HG03571 (cell line): ENCODE results near the gene UBE2D1.
A peak's percentile ranks its signal among the peaks of the same experiment; 100 is the strongest.

ENCODE experiments used
- ATAC-seq: cut with Tn5 transposase; IDR thresholded peaks from one replicate; pipeline ENCODE4 v1.9.1; 2021; ENCODE audit not compliant: unreplicated experiment

The UBE2D1 gene

GRCh38 chr10:58334817-58335305 is at the start of gene UBE2D1:
TSS of gene UBE2D1 (plus strand) at chr10:58335006. CDS start at chr10:58335202, 196 bp downstream.
- peak; percentile 98 for ATAC-seq

DNA sequence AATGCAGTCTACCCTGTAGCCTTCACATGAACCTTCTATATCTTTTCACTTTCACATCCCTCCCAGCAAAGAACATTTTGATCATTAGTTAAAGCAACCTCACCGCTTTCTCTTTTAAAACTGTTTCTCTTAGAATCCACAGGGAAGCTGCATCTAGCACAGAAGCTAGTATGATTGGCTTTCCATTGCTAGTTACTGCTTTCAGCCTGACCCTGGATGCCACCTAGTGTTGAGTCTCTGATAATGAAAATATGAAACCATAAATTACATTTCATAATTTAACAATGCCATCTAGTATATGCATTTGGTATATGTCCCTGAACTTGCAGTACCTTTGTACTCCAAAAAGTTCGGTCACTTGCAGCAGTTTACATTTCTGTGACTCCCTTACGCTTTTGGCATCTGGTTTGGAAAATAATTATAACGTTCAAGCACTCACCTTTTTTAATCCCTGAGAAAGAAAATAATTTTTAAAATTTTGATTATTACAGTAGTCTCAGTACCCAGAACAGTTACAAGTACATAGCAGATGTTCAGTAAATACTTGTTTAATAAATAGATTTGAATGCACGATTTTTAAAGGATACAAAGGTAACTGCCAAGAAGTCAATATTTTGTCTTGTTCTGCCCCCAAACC is 43.1 kb upstream of the UBE2D1 start:
- peak; percentile 91 for ATAC-seq

DNA sequence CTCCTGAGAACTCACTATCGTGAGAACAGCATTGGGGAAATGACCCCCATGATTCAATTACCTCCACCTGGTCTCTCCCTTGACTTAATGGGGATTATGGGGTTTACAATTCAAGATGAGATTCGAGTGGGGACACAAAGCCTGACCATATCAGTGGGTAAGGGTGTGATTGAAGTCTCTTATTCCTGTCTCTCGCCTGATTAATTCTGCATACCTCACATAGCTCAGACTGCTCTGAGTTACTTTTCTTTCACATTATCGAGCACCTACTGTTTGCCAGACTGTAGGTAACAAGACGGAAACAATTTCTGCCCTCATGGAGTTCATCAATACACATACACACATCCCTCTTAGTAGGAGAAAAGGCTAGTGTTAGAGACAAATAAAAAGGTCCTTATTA is 40.8 kb upstream of the UBE2D1 start:
- no peak for ATAC-seq

DNA sequence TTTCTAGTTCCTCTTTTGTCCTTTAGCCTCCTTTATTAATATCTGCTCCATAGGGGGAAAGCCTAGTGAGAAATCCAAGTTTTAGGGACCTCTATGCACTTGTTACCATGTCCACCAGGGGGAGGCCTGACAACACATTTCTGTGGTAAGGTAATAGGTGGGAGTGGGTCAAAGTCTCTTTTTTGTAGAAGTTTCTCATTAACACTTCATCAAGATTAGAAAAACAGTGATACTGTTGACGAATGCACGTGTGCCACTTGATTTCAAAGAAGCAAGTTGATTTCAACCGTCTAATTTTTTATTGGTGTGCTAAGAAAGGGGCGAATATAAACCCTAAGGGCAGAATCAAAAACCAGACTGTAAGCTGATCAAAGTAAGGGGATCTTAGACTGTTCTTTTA is 35.2 kb upstream of the UBE2D1 start:
- ATAC-seq, result no peak

DNA sequence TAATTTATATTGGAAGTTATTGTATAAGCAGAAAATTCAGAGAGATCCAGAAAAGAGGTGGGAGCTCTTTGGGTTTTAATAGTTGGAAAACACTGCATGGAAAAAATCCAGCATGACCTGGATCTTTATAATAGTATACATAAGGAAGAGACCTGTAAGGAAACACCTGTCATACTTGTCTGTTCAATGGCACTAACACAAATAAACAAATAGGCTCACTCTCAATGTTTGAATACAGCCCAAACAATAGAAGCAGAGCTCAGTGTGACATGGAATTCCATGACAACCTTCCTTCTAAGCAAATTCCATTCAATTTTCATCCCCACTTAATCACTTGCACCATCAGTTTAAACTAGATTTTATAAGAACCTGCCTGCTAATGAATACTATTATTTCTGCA is 34.1 kb upstream of the UBE2D1 start:
- no peak for ATAC-seq

- no peak for ATAC-seq
Measured at GRCh38 chr10:58302254-58302653, 32.6 kb upstream of the UBE2D1 start.

- no peak for ATAC-seq
Measured at GRCh38 chr10:58304099-58304633, 30.6 kb upstream of the UBE2D1 start.

DNA sequence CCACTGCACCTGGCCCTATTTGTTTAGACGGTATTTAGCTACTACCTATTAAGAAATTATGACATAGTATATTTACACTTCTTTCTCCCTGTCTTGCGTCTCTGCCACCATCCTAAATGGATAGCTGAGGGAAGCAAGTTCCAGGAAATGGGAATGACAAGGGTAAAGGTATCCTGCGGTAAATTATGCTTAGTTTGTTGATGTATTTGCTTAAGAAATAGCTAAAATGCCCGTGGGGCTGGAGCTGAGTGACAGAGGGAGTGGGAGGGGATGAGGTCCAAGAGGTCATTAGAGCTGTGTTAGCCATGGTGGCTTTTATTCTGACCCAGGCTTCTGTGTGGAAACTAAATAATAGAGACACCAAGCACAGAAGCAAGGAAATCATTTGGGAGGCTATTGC is 29.0 kb upstream of the UBE2D1 start:
- no peak for ATAC-seq

- ATAC-seq, result no peak
Measured at GRCh38 chr10:58307676-58308075, 27.1 kb upstream of the UBE2D1 start.

DNA sequence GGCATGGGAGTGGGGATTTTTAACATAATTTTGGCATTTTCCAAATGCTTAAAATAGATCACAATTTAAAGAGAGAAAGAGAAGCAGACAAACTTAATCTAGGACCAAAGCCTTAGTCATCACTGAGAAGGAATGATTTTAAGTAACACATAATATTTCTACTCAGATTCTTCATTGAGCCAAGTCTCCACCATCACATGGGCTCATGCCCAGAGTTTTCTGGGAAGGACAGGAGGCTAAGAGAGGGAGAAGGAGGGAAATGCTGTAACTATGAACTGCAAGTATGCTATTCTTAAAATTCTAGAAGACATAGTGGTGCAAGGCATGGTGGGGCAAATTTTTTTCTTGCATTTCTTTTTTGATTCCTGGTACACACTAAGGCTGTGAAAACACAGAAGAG is 23.8 kb upstream of the UBE2D1 start:
- no peak for ATAC-seq

DNA sequence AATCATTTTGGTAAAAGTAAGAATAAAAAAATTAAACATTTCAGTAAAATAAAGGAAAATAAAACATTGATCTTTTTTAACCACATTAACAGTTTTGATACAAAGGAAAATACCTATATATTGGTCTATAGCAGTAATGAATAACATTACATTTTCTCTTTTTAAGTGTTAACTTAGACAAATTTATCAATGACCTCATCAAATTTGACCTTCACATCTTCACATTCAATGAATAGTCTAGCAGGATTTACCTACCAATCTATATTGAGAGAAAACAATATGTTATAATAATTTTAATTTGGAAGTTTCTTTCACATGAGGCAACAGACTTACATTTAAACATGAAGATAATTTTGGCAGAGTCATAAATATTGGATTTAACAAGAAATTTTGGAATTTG is 17.9 kb upstream of the UBE2D1 start:
- no peak for ATAC-seq

DNA sequence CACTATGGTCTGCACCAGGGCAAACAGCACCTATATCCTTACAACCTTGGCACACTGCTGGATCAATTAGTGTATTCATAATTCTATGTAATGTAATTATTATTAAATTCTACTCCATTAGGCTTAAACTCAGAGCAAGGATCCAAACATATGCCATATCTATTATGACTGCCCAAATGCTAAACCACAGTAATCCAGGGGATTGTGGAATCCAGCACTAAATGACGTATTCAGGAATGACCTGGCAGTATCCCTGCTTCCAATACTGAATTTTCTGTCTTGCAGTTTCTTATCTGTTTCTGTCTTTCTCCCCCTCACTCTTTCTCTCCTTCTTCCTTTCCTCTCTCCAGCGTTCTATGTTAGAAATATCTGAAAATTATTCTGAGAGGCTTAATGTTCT is 16.5 kb upstream of the UBE2D1 start:
- no peak for ATAC-seq

DNA sequence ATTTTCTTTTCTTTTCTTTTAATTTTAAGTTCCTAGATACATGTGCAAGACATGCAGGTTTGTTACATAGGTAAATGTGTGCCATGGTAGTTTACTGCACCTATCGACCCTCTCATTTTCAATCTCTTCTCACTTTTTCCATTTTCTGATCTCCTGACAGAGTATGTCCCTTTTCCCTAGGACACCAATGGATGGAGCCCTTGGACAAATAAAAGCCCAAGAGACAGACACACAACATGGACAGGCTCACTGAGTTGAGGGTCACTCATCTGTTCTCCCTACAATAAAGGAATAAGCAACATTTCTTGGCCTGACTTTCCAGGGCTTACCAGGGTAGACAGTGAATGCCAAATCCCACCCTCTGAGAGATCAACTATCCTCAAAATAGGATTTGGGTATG is 15.2 kb upstream of the UBE2D1 start:
- ATAC-seq, result no peak

DNA sequence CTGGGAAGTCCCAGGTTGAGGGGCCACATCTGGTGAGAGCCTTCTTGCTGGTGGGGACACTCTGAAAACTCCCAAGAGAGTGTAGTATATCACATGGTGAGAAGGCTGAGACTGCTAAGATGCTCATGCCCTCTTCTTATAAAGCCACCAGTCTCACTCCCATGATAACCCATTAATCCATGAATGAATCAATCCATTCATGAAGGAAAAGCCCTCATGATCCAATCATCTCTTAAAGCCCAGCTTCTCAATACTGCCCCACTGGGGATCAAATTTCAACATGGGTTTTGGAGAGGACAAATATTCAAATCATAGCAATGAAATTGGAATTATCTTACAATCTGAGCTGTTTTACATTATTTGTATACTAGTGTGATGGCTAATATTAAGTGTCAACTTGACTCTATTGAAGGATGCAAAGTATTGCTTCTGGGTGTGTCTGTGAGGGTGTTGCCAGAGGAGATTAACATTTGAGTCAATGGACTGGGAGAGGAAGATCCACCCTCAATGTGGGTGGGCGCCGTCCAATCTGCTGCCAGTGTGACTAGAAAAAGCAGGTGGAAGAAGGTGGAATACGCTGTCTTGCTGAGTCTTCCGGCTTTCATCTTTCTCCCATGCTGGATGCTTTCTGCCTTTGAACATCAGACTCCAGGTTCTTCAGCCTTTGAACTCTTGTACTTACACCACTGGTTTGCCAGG is 14.3 kb upstream of the UBE2D1 start:
- no peak for ATAC-seq

- peak; percentile 60 for ATAC-seq
Measured at GRCh38 chr10:58322072-58322834, 12.6 kb upstream of the UBE2D1 start.

DNA sequence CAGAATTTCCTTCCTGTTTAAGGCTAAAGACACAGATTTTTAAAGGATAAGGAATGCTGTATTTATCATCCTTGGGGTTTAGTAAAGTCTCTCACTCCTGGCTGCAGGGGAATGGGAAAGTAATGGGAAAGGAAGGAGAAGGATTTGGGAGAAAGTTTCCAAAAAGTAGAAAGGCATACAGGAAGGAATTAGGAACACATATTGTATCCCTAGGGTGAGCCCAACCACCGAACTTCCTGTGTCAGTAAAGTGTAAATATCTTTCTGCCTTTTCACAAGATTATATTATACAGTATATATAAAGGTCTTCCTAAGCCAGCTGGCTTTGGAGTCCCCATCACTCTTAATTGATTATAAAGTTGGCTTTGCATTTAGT is 12.0 kb upstream of the UBE2D1 start:
- ATAC-seq, result no peak

DNA sequence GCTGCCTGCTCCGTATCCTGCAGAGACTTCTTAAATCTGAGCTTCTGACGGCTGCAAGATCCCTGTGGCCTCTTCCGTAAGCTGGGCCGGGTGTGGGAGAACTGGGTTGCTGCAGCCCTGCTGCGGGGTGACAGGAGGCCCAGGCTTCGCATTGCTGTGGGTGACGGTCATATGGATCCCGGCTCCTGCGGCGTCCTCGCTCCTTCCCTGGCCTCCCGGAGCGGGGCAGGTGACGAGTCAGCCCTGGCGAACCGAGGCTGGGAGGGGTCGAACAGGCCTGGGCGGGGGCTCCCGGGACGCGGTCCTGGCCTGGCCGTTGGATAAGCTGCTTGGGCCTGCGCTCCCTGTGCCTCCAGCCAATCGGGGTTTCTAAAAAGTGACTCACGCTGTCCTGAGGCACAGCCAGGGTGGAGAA is 7.8 kb upstream of the UBE2D1 start:
- ATAC-seq, result no peak

- no peak for ATAC-seq
Measured at GRCh38 chr10:58328233-58328632, 6.6 kb upstream of the UBE2D1 start.

DNA sequence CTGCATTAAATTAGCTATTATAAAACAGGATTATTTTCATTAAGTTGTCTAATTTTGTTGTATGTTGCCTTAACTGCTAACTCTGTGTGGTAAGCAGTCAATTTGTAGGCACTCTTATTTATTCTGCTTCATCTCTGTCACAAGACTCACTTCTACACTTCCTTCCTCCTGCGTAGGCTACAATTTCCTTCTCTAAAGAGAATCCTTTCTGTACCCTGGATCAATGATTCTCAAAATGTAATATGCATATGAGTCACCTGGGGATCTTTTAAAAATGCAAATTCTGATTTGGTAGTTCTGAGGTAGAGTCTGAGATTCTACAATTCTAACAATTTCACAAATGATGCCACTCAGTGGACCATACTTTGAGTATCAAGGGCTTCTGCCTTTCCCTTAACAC is 4.4 kb upstream of the UBE2D1 start:
- ATAC-seq, result no peak

GRCh38 chr10:58331646-58332045 is 3.2 kb upstream of the UBE2D1 start:
- no peak for ATAC-seq

DNA sequence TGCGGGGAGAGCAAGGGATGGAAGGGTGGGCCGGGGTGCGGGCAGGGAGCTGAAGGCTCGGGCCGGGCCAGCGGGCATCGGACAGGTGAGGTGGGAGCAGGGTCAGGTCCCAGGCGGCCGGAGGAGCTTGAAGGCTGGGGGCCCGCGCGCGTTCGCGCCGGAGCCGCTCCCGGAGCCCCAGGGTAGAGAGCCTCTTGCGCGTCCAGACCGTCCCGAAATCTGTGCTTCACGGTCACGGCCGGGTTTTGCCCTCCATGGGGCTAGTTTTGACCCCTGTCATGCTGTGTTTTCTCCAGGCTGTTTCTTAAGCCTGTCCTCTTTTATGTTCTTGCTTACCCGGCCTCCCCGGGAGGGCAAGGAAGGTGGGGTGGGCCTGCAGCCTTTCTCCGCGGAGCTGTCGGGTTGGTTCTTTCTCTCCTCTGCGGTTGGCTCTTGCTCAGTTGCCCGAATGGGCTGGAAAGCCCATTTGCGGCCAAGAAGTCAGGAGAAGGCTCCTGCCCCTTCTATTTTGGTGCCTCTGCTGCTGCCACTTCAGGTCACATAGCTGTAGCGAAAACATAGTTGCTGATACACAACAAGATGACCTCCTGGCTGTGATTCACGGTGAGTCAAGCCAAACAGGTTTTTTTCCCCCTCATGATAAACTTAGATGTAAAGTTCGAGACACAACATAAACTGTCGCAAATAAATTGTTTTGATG is 650 bp downstream of the UBE2D1 start:
- ATAC-seq, result peak; percentile 44
